ENCODE results near the gene GSTM2. TPM values are rescaled to one million over a fixed set of nuclear protein-coding genes. Genes with fewer than 3 reads are reported as not detected.

Gene GSTM2
- total RNA-seq, 2 donors from 2014 or later = 18.5 to 27.5 TPM

DNA sequence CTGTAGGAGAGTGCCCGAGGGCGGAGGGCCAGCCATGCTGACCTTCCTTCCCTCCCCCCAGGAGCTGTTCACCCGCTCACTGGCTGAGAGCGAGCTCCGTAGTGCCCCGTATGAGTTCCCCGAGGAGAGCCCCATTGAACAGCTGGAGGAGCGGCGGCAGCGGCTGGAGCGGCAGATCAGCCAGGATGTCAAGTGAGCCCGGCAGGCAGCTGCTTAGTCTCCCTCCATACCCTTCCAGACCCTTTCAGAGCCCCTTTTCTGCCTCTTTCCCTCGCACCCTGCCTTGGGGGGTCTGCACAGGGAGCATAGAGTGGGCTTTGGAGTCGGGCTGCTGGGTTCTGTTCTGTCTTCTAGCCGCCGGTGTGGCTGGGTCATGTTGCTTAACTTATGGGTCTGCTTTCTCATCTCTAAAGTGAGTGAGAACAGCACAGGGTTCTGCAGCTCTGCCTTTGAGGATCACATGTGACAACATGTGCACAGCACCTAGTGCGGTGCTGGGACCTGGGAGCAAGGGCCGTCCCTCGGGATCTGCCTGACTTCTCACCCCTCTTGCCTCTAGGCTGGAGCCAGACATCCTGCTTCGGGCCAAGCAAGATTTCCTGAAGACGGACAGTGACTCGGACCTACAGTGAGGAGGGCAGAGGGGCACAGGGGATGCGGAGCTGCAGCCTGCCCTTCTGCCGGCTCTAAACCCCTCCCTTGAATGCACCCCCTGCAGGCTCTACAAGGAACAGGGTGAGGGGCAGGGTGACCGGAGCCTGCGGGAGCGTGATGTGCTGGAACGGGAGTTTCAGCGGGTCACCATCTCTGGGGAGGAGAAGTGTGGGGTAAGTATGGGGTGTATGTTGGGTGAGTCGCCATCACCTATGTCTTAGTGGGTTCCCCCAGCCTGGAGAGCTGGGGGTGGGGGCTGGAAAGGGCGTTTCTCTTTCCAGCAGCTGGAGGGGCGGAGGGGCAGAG lies 42.0 kb upstream of the GSTM2 start:
- Mint-ChIP-seq H3K36me3 (ENCODE audit: low read depth) (peaks cover 60% of the 10 kb centered on the region), H3K27me3 (no peaks in the 10 kb centered on the region)
- ATAC-seq (replicated peaks) = no peak

DNA sequence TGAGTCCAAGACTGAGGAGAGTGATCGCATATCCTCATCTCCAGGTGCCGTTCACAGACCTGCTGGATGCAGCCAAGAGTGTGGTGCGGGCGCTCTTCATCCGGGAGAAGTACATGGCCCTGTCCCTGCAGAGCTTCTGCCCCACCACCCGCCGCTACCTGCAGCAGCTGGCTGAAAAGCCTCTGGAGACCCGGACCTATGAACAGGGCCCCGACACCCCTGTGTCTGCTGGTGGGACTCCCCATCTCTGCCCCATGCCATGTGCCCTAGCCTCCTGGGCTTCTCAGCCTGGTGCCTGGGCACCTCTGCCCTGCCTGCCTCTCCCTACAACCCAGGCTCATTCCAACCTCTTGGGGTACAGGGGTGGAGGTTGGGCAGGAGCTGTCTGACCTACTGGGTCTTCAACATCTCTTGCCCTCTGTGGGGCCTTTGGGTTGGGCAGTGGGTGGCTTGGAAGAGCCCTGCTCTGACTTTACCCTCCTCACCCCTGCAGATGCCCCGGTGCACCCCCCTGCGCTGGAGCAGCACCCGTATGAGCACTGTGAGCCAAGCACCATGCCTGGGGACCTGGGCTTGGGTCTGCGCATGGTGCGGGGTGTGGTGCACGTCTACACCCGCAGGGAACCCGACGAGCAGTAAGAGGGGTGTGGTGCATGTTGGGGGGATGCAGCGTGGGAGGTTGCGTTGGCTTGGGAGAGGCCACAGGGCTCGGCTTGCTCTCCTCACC lies 41.0 kb upstream of the GSTM2 start:
- peaks cover 12% of the 10 kb centered on the region for H3K4me1 Mint-ChIP-seq
- H3K27me3 Mint-ChIP-seq = no peaks in the 10 kb centered on the region
- no peak for ATAC-seq (replicated peaks)
- peaks cover 62% of the 10 kb centered on the region for H3K36me3 Mint-ChIP-seq (ENCODE audit: low read depth)
- H3K27ac Mint-ChIP-seq = no peak overlapping the region
- H3K9me3 Mint-ChIP-seq = no peaks in the 10 kb centered on the region
- no peak overlapping the region for H3K4me3 Mint-ChIP-seq

More for the DNA sequence above, 42.0 kb upstream of the GSTM2 start:
- H3K9me3 Mint-ChIP-seq = no peaks in the 10 kb centered on the region
- peak overlapping the region; percentile 74 for H3K27ac Mint-ChIP-seq
- H3K4me3 Mint-ChIP-seq = no peak overlapping the region
- H3K4me1 Mint-ChIP-seq = peaks cover 16% of the 10 kb centered on the region

GRCh38 chr1:109627692-109628399 lies 40.0 kb upstream of the GSTM2 start:
- H3K4me3 Mint-ChIP-seq = no peak overlapping the region
- no peaks in the 10 kb centered on the region for H3K27me3 Mint-ChIP-seq
- H3K4me1 Mint-ChIP-seq = peaks cover 7% of the 10 kb centered on the region
- ATAC-seq (replicated peaks) = no peak
- peaks cover 62% of the 10 kb centered on the region for H3K36me3 Mint-ChIP-seq (ENCODE audit: low read depth)
- no peak overlapping the region for H3K27ac Mint-ChIP-seq
- H3K9me3 Mint-ChIP-seq = no peaks in the 10 kb centered on the region

DNA sequence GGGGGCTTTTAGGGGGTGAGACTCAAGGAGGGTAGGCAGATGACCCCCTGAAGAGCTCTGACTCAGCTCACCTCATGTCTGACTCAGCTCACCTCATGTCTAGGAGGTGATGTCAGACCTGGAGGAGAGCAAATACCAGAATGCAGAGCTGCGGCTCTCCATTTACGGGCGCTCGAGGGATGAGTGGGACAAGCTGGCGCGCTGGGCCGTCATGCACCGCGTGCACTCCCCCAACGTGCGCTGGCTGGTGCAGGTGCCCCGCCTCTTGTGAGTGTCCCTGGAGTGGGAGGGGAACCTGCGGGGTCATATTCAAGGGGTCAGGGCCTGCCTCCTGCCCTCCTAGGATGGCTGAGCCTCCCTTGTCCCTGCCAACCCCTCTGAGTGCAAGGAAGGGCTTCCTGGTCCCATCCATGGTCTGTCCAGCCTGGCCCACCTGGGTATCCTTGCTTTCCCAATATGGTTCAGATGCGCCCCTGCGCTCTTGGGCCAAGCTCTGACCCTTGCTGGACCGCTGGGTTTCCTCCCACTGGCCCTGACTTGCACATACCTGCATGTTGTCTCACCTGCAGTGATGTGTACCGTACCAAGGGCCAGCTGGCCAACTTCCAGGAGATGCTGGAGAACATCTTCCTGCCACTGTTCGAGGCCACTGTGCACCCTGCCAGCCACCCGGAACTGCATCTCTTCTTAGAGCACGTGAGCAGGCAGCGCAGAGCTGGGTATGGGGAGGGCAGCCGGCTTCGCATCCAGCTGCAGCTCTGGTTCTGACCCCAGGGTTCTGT lies 39.1 kb upstream of the GSTM2 start:
- Mint-ChIP-seq H3K27me3 (no peaks in the 10 kb centered on the region), H3K4me3 (no peak overlapping the region), H3K36me3 (ENCODE audit: low read depth) (peaks cover 62% of the 10 kb centered on the region), H3K4me1 (peaks cover 4% of the 10 kb centered on the region), H3K9me3 (no peaks in the 10 kb centered on the region), H3K27ac (no peak overlapping the region)
- peak; percentile 45 for ATAC-seq (replicated peaks)

DNA sequence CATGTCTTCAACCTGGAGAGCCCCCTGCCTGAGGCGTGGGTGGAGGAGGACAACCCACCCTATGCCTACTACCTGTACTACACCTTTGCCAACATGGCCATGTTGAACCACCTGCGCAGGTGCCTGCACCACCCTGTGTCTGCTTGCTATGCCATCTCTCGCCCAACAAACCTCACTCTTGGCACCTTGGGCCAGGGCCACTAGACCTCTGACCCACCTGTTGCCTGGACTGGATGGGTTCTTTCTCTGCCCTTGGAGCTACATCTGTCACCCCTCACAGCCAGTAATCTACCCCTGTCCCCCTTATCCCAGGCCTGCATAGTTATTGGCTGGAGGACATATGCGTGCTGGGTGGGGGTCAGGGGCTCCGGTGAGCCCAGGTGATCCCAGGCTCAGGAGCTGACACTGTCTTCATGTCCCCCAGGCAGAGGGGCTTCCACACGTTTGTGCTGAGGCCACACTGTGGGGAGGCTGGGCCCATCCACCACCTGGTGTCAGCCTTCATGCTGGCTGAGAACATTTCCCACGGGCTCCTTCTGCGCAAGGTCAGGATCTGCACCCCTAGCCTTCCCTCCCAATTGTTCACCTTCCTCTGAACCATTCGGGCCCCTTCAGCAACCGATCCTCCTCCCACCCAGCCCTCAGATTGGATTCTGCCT lies 38.4 kb upstream of the GSTM2 start:
- H3K4me1 Mint-ChIP-seq = peaks cover 7% of the 10 kb centered on the region
- H3K36me3 Mint-ChIP-seq (ENCODE audit: low read depth) = peaks cover 62% of the 10 kb centered on the region
- no peak overlapping the region for H3K27ac Mint-ChIP-seq
- no peak for ATAC-seq (replicated peaks)
- no peaks in the 10 kb centered on the region for H3K27me3 Mint-ChIP-seq
- no peaks in the 10 kb centered on the region for H3K9me3 Mint-ChIP-seq
- H3K4me3 Mint-ChIP-seq = no peak overlapping the region

DNA sequence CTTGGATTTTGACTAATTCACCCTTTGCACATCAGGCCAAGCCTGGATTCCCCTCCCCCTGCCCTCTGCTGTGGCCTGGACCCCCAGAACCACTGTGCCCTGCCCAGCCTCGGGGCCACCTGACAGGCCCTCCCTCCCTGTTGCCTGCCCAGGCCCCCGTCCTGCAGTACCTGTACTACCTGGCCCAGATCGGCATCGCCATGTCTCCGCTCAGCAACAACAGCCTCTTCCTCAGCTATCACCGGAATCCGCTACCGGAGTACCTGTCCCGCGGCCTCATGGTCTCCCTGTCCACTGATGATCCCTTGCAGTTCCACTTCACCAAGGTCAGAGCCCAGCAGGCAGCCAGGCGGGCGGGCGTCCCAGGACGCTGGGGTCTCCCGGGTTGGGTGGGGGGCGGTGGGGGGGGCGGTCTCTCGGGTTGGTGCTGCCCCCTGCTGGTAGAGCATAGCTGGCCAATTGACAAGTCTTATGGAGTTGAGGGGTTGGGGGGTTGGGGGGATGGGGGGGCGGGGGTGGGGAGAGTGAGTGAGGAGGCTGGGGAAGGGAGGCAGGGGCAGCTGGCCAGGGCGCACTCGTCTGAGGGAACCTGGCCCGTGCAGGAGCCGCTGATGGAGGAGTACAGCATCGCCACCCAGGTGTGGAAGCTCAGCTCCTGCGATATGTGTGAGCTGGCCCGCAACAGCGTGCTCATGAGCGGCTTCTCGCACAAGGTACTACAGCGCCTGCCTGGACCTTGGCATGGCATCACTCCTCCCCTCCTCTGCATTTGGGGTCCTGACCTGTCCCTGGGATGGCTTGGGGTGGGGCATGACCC lies 37.6 kb upstream of the GSTM2 start:
- Mint-ChIP-seq H3K4me1 (peaks cover 15% of the 10 kb centered on the region), H3K27me3 (no peaks in the 10 kb centered on the region), H3K4me3 (no peak overlapping the region), H3K36me3 (ENCODE audit: low read depth) (peaks cover 61% of the 10 kb centered on the region), H3K9me3 (no peaks in the 10 kb centered on the region), H3K27ac (no peak overlapping the region)
- ATAC-seq (replicated peaks) = no peak

DNA sequence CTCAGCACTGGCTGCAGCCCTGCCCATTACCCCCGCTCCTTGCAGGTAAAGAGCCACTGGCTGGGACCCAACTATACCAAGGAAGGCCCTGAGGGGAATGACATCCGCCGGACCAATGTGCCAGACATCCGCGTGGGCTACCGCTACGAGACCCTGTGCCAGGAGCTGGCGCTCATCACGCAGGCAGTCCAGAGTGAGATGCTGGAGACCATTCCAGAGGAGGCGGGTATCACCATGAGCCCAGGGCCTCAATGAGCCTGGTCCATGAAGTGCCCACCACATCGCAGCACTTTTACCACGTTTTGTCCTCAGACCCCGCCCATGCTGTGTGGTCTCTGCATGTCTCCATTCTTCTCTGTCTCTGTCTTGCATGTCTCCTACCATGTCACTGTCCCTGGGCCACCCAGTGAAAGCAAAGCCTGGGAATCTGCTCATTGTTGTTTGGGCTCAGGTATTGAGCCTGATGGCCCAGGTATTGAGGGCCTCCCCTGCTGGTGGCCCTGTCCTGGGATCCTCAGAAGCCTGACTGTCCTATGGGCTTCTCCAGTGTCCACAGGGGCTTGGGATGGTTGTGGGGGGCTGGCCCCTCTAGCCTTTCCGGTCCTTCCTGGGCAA lies 36.9 kb upstream of the GSTM2 start:
- Mint-ChIP-seq H3K4me1 (peaks cover 17% of the 10 kb centered on the region), H3K9me3 (no peaks in the 10 kb centered on the region), H3K4me3 (no peak overlapping the region), H3K27me3 (no peaks in the 10 kb centered on the region), H3K36me3 (ENCODE audit: low read depth) (peaks cover 54% of the 10 kb centered on the region), H3K27ac (no peak overlapping the region)
- no peak for ATAC-seq (replicated peaks)

- H3K27me3 Mint-ChIP-seq = no peaks in the 10 kb centered on the region
- peaks cover 46% of the 10 kb centered on the region for H3K36me3 Mint-ChIP-seq (ENCODE audit: low read depth)
- H3K9me3 Mint-ChIP-seq = no peaks in the 10 kb centered on the region
- peak overlapping the region; percentile 50 for H3K27ac Mint-ChIP-seq
- peaks cover 17% of the 10 kb centered on the region for H3K4me1 Mint-ChIP-seq
- ATAC-seq (replicated peaks) = no peak
- no peak overlapping the region for H3K4me3 Mint-ChIP-seq
Observed at GRCh38 chr1:109631513-109632505, 36.0 kb upstream of the GSTM2 start.

- Mint-ChIP-seq H3K4me1 (peaks cover 17% of the 10 kb centered on the region), H3K27me3 (no peaks in the 10 kb centered on the region), H3K27ac (peak overlapping the region; percentile 69), H3K9me3 (no peaks in the 10 kb centered on the region), H3K36me3 (ENCODE audit: low read depth) (peaks cover 39% of the 10 kb centered on the region), H3K4me3 (no peak overlapping the region)
- ATAC-seq (replicated peaks) = no peak
Observed at GRCh38 chr1:109632671-109633346, 35.0 kb upstream of the GSTM2 start.

DNA sequence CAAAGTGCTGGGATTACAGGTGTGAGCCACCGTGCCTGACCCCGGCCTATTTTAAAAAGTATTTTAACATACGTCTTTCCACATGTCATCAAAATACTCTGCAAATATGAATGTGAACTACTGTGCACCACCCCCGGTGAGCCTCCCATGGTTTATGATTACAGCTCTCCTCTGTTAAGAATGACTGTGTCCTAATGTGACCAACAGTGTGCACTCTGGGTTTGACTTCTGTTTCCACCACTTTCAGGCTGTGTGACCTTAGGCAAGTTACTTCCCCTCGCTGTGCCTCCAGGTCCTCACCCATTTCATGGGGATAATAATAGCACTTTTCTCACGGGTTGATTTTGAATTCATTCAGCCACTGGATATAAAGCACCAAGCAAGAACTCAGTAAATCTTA lies 33.6 kb upstream of the GSTM2 start:
- H3K27me3 Mint-ChIP-seq = no peaks in the 10 kb centered on the region
- H3K27ac Mint-ChIP-seq = peak overlapping the region; percentile 36
- H3K9me3 Mint-ChIP-seq = no peaks in the 10 kb centered on the region
- peak; percentile 81 for ATAC-seq (replicated peaks)
- peaks cover 17% of the 10 kb centered on the region for H3K4me1 Mint-ChIP-seq
- peaks cover 24% of the 10 kb centered on the region for H3K36me3 Mint-ChIP-seq (ENCODE audit: low read depth)
- H3K4me3 Mint-ChIP-seq = peak overlapping the region; percentile 30

Data from activated T-helper 17 cell treated with anti-CD3 and anti-CD28 coated beads, Interleukin-2, amount 50 U/mL, for 72 hours (primary cell).